GM23338 (cell line): ENCODE measurements around the gene PTPRR. TPM values are rescaled to one million over a fixed set of nuclear protein-coding genes. Genes with fewer than 3 reads are reported as not detected.

Experiments
- ATAC-seq: fragments of 200-7000 bp; cut with Tn5 transposase; 3 replicates; pipeline ENCODE4 v1.9.1; 2020
- DNase-seq: peaks from one replicate; pipeline ENCODE4 v3.0.0-alpha.2; 2015; ENCODE audit warnings: low spot score
- H2AFZ ChIP-seq: fragments of 200-600 bp; sonication (generic); 2 replicates; pipeline ENCODE4 v1.8.0; 2016; ENCODE audit warnings: antibody characterized with exemption, mild to moderate bottlenecking, moderate library complexity
- H3F3A ChIP-seq: fragments of 200-600 bp; sonication (generic); replicated peaks from 2 replicates; pipeline ENCODE4 v1.8.0; 2017; ENCODE audit warnings: antibody characterized with exemption, mixed run types, low read depth
- H3K27ac ChIP-seq: fragments of 200-600 bp; sonication (generic); 2 replicates; pipeline ENCODE4 v1.6.1; 2016; ENCODE audit warnings: low read depth
- H3K27me3 ChIP-seq: fragments of 200-600 bp; sonication (generic); 2 replicates; pipeline ENCODE4 v1.8.0; 2016; ENCODE audit warnings: mild to moderate bottlenecking, mixed run types, moderate library complexity; ENCODE audit not compliant: insufficient read depth
- H3K36me3 ChIP-seq: fragments of 200-600 bp; sonication (generic); 2 replicates; pipeline ENCODE4 v1.8.0; 2016; ENCODE audit warnings: mild to moderate bottlenecking; ENCODE audit not compliant: insufficient read depth
- H3K4me1 ChIP-seq: fragments of 200-600 bp; sonication (generic); 2 replicates; pipeline ENCODE4 v1.8.0; 2016; ENCODE audit warnings: mild to moderate bottlenecking, moderate library complexity; ENCODE audit not compliant: insufficient read depth
- H3K4me2 ChIP-seq: fragments of 200-600 bp; sonication (generic); 2 replicates; pipeline ENCODE4 v1.7.1; 2017; ENCODE audit warnings: mixed run types
- H3K4me3 ChIP-seq: fragments of 200-600 bp; sonication (generic); 2 replicates; pipeline ENCODE4 v1.6.1; 2016; ENCODE audit warnings: mixed run types
- H3K79me2 ChIP-seq: fragments of 200-600 bp; sonication (generic); replicated peaks from 2 replicates; pipeline ENCODE4 v1.8.0; 2017; ENCODE audit warnings: mild to moderate bottlenecking; ENCODE audit not compliant: insufficient read depth
- H3K9me2 ChIP-seq: fragments of 200-600 bp; sonication (generic); 2 replicates; pipeline ENCODE4 v1.8.0; 2017; ENCODE audit not compliant: insufficient read depth
- H4K20me1 ChIP-seq: fragments of 200-600 bp; sonication (generic); replicated peaks from 2 replicates; pipeline ENCODE4 v1.8.0; 2017; ENCODE audit warnings: mild to moderate bottlenecking; ENCODE audit not compliant: insufficient read depth
- H3K27ac Mint-ChIP-seq: 2 replicates; pipeline ENCODE4 v1.8.0; 2020; ENCODE audit warnings: inconsistent platforms, mild to moderate bottlenecking, moderate library complexity, mixed read lengths
- H3K27me3 Mint-ChIP-seq: 3 replicates; pipeline ENCODE4 v1.8.0; 2022; ENCODE audit warnings: low read depth, mild to moderate bottlenecking, moderate library complexity, mixed read lengths, inconsistent platforms; ENCODE audit not compliant: insufficient read depth, poor library complexity
- H3K36me3 Mint-ChIP-seq: 3 replicates; pipeline ENCODE4 v1.8.0; 2021; ENCODE audit warnings: low read depth, mild to moderate bottlenecking, inconsistent platforms, moderate library complexity, mixed read lengths
- H3K4me1 Mint-ChIP-seq: 3 replicates; pipeline ENCODE4 v1.8.0; 2020; ENCODE audit warnings: mild to moderate bottlenecking, inconsistent platforms, mixed read lengths
- H3K4me3 Mint-ChIP-seq: 3 replicates; pipeline ENCODE4 v1.8.0; 2021; ENCODE audit warnings: moderate library complexity, mild to moderate bottlenecking, inconsistent platforms, mixed read lengths
- H3K9me3 Mint-ChIP-seq: 3 replicates; pipeline ENCODE4 v1.8.0; 2020; ENCODE audit warnings: moderate library complexity, mild to moderate bottlenecking, inconsistent platforms, mixed read lengths
- CREB1 ChIP-seq: fragments of 250-450 bp; sonication (Bioruptor Pico); IDR thresholded peaks from 2 replicates; pipeline ENCODE4 v1.5.0; 2020; ENCODE audit warnings: low read depth, mild to moderate bottlenecking, moderate library complexity
- ETS1 ChIP-seq: IDR thresholded peaks from 2 replicates; pipeline ENCODE4 v1.6.1; 2016; ENCODE audit warnings: antibody characterized with exemption
- EZH2 ChIP-seq: fragments of 200-600 bp; sonication (generic); IDR thresholded peaks from one replicate; pipeline ENCODE4 v1.8.0; 2017; ENCODE audit warnings: antibody characterized with exemption, mild to moderate bottlenecking, low read depth; ENCODE audit not compliant: unreplicated experiment
- EZH2phosphoT487 ChIP-seq: fragments of 200-600 bp; sonication (generic); IDR thresholded peaks from one replicate; pipeline ENCODE4 v1.8.1; 2018; ENCODE audit warnings: antibody characterized with exemption; ENCODE audit not compliant: unreplicated experiment
- JUNB ChIP-seq: IDR thresholded peaks from one replicate; pipeline ENCODE4 v1.6.1; 2016; ENCODE audit warnings: antibody characterized with exemption; ENCODE audit not compliant: unreplicated experiment
- NANOG ChIP-seq: IDR thresholded peaks from 2 replicates; pipeline ENCODE4 v1.6.1; 2016; ENCODE audit warnings: antibody characterized with exemption, borderline replicate concordance
- POLR2AphosphoS5 ChIP-seq: IDR thresholded peaks from 2 replicates; pipeline ENCODE4 v1.6.1; 2016; ENCODE audit warnings: antibody characterized with exemption, low read depth
- REST ChIP-seq: IDR thresholded peaks from one replicate; pipeline ENCODE4 v1.6.1; 2018; ENCODE audit warnings: antibody characterized with exemption; ENCODE audit not compliant: unreplicated experiment
- STAT1 ChIP-seq: IDR thresholded peaks from one replicate; pipeline ENCODE4 v1.6.1; 2016; ENCODE audit warnings: antibody characterized with exemption; ENCODE audit not compliant: unreplicated experiment
- ZNF114 ChIP-seq: fragments of 250-450 bp; sonication (Bioruptor Pico); IDR thresholded peaks from 2 replicates; pipeline ENCODE4 v1.5.0; 2020; ENCODE audit warnings: mild to moderate bottlenecking, moderate library complexity
- ZNF331 ChIP-seq: fragments of 250-450 bp; sonication (Bioruptor Pico); IDR thresholded peaks from 2 replicates; pipeline ENCODE4 v1.5.0; 2020; ENCODE audit warnings: low read depth, mild to moderate bottlenecking, moderate library complexity
- polyA plus RNA-seq: library from polyadenylated mRNA; unstranded; fragments of >200 nt; fragmentation: Nextera tagmentation; extraction: Ambion mirVana; gene quantifications from 2 replicates; pipeline ENCODE4 v1.2.1, GENCODE V29; 2016
- total RNA-seq: library from RNA; depleted of rRNA; stranded (reverse); fragments of >200 nt; shearing (Covaris generic); gene quantifications from 2 replicates; pipeline ENCODE4 v1.2.3, GENCODE V29; 2014
- TF ChIP-seq, protein P1 (sequence below), 2 experiments: fragments of 200-600 bp in 1 of 2; sonication (generic) in 1 of 2; conservative IDR thresholded peaks; 2 replicates each; pipeline versions ENCODE4 v1.5.1 to v1.6.1; 2016 to 2017; ENCODE audit warnings: antibody characterized with exemption in 2 of 2, low read depth in 2 of 2, mild to moderate bottlenecking in 2 of 2, moderate library complexity in 1 of 2
- TF ChIP-seq, protein P2 (sequence below): fragments of 250-450 bp; sonication (Bioruptor Pico); IDR thresholded peaks from 2 replicates; pipeline ENCODE4 v1.5.0; 2020; ENCODE audit warnings: mild to moderate bottlenecking, moderate library complexity

PTPRR gene
- total and polyA plus RNA-seq, 2 experiments from 2014 or later: 0.26 to 0.76 TPM

DNA sequence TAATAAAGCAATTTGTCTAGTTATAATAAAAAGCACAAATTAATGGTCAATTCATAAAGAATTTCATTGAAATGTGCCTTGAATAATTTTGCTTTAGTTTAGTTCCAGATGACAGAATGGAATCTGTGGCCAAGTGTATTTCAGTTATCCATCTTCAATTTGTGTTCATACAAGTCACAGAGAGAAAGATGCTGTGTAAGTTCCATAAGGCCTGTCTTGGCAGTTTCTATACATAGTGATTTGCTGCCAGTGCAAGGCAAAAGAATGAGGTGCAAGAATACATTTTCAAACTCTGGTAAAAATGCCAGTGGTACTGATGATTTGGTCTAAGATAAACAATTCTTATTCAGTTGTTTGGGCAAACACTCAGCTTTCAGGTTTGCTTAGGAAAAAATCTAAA lies 149.0 kb downstream of the PTPRR start:
- peaks cover 15% of the 10 kb centered on the region; the same call in 2 of the 3 replicates for H3K9me3 Mint-ChIP-seq
- H3K4me1 Mint-ChIP-seq: no peaks in the 10 kb centered on the region
- Histone ChIP-seq H3K79me2 (no peaks in the 10 kb centered on the region), H3F3A (no peaks in the 10 kb centered on the region), H4K20me1 (no peaks in the 10 kb centered on the region), H3K4me3 (no peak overlapping the region), H3K27ac (no peak overlapping the region), H3K9me2 (no peaks in the 10 kb centered on the region), H3K4me2 (no peak overlapping the region), H3K27me3 (no peaks in the 10 kb centered on the region), H2AFZ (no peak overlapping the region), H3K36me3 (no peaks in the 10 kb centered on the region), H3K4me1 (no peaks in the 10 kb centered on the region)
- ATAC-seq (no peak), DNase-seq (no peak)
- no peak overlapping the region for H3K4me3 Mint-ChIP-seq
- TF ChIP-seq NANOG (no peak), EZH2 (no peak), STAT1 (no peak), CREB1 (no peak), JUNB (no peak), POLR2AphosphoS5 (no peak), EZH2phosphoT487 (no peak), ETS1 (no peak), ZNF114 (no peak), ZNF331 (CRISPR knock-in tag) (no peak), REST (no peak)
- TF ChIP-seq, protein P1, sequence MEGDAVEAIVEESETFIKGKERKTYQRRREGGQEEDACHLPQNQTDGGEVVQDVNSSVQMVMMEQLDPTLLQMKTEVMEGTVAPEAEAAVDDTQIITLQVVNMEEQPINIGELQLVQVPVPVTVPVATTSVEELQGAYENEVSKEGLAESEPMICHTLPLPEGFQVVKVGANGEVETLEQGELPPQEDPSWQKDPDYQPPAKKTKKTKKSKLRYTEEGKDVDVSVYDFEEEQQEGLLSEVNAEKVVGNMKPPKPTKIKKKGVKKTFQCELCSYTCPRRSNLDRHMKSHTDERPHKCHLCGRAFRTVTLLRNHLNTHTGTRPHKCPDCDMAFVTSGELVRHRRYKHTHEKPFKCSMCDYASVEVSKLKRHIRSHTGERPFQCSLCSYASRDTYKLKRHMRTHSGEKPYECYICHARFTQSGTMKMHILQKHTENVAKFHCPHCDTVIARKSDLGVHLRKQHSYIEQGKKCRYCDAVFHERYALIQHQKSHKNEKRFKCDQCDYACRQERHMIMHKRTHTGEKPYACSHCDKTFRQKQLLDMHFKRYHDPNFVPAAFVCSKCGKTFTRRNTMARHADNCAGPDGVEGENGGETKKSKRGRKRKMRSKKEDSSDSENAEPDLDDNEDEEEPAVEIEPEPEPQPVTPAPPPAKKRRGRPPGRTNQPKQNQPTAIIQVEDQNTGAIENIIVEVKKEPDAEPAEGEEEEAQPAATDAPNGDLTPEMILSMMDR (conservative IDR thresholded peaks at IDR 0.05; ENCODE audit: low read depth in 2 of 2): no peak
- TF ChIP-seq, protein P2, sequence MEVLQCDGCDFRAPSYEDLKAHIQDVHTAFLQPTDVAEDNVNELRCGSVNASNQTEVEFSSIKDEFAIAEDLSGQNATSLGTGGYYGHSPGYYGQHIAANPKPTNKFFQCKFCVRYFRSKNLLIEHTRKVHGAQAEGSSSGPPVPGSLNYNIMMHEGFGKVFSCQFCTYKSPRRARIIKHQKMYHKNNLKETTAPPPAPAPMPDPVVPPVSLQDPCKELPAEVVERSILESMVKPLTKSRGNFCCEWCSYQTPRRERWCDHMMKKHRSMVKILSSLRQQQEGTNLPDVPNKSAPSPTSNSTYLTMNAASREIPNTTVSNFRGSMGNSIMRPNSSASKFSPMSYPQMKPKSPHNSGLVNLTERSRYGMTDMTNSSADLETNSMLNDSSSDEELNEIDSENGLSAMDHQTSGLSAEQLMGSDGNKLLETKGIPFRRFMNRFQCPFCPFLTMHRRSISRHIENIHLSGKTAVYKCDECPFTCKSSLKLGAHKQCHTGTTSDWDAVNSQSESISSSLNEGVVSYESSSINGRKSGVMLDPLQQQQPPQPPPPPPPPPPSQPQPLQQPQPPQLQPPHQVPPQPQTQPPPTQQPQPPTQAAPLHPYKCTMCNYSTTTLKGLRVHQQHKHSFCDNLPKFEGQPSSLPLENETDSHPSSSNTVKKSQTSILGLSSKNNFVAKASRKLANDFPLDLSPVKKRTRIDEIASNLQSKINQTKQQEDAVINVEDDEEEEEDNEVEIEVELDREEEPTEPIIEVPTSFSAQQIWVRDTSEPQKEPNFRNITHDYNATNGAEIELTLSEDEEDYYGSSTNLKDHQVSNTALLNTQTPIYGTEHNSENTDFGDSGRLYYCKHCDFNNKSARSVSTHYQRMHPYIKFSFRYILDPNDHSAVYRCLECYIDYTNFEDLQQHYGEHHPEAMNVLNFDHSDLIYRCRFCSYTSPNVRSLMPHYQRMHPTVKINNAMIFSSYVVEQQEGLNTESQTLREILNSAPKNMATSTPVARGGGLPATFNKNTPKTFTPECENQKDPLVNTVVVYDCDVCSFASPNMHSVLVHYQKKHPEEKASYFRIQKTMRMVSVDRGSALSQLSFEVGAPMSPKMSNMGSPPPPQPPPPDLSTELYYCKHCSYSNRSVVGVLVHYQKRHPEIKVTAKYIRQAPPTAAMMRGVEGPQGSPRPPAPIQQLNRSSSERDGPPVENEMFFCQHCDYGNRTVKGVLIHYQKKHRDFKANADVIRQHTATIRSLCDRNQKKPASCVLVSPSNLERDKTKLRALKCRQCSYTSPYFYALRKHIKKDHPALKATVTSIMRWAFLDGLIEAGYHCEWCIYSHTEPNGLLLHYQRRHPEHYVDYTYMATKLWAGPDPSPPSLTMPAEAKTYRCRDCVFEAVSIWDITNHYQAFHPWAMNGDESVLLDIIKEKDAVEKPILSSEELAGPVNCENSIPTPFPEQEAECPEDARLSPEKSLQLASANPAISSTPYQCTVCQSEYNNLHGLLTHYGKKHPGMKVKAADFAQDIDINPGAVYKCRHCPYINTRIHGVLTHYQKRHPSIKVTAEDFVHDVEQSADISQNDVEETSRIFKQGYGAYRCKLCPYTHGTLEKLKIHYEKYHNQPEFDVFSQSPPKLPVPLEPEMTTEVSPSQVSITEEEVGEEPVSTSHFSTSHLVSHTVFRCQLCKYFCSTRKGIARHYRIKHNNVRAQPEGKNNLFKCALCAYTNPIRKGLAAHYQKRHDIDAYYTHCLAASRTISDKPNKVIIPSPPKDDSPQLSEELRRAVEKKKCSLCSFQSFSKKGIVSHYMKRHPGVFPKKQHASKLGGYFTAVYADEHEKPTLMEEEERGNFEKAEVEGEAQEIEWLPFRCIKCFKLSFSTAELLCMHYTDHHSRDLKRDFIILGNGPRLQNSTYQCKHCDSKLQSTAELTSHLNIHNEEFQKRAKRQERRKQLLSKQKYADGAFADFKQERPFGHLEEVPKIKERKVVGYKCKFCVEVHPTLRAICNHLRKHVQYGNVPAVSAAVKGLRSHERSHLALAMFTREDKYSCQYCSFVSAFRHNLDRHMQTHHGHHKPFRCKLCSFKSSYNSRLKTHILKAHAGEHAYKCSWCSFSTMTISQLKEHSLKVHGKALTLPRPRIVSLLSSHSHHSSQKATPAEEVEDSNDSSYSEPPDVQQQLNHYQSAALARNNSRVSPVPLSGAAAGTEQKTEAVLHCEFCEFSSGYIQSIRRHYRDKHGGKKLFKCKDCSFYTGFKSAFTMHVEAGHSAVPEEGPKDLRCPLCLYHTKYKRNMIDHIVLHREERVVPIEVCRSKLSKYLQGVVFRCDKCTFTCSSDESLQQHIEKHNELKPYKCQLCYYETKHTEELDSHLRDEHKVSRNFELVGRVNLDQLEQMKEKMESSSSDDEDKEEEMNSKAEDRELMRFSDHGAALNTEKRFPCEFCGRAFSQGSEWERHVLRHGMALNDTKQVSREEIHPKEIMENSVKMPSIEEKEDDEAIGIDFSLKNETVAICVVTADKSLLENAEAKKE (CRISPR knock-in tag): no peak
- H3K27me3 Mint-ChIP-seq: peaks cover 2% of the 10 kb centered on the region
- H3K27ac Mint-ChIP-seq: no peak overlapping the region
- peaks cover 11% of the 10 kb centered on the region; the same call in 2 of the 3 replicates for H3K36me3 Mint-ChIP-seq
